Fibroblast of mammary gland (primary cell): ENCODE measurements around the gene CIRBP.
"Not testable (repeated sequence)": the region's sequence is repeated elsewhere in the genome, so short reads cannot be mapped to it uniquely, and the experiment has no call there.

Experiments used
- DNase-seq: peaks from one replicate; pipeline ENCODE4 v3.0.0-alpha.2; 2010; ENCODE audit warnings: low read depth
- H3K4me3 ChIP-seq: 2 replicates; pipeline ENCODE4 v1.5.1; 2011; ENCODE audit warnings: low read depth, mild to moderate bottlenecking, low read length, moderate library complexity; ENCODE audit not compliant: control insufficient read depth
- CTCF ChIP-seq: conservative IDR thresholded peaks from 2 replicates; pipeline ENCODE4 v1.5.1; 2011; ENCODE audit warnings: low read depth, low read length, inconsistent platforms; ENCODE audit not compliant: control insufficient read depth, insufficient read depth

Gene CIRBP

GRCh38 chr19:1317274-1318003, 48.3 kb downstream of the CIRBP start:
- TF ChIP-seq CTCF = no peak
- no peak for DNase-seq
- H3K4me3 ChIP-seq = no peak overlapping the region

GRCh38 chr19:1318678-1319471, 49.7 kb downstream of the CIRBP start:
- H3K4me3 ChIP-seq = no peak overlapping the region
- no peak for DNase-seq

GRCh38 chr19:1320282-1320650, 51.1 kb downstream of the CIRBP start:
- not testable (repeated sequence) for H3K4me3 ChIP-seq

More at GRCh38 chr19:1318678-1319471, 49.7 kb downstream of the CIRBP start:
- TF ChIP-seq CTCF = no peak

GRCh38 chr19:1321539-1321938, 52.4 kb downstream of the CIRBP start:
- H3K4me3 ChIP-seq = no peak overlapping the region
- TF ChIP-seq CTCF = no peak
- DNase-seq = no peak

More at GRCh38 chr19:1320282-1320650, 51.1 kb downstream of the CIRBP start:
- not testable (repeated sequence) for DNase-seq

- DNase-seq = no peak
- H3K4me3 ChIP-seq = no peak overlapping the region
- no peak for TF ChIP-seq CTCF
Observed at GRCh38 chr19:1322198-1322981, 53.3 kb downstream of the CIRBP start.

GRCh38 chr19:1324249-1324805, 55.2 kb downstream of the CIRBP start:
- no peak overlapping the region for H3K4me3 ChIP-seq
- TF ChIP-seq CTCF = no peak
- DNase-seq = no peak
